Peyer's patch (tissue), 4 donors: ENCODE measurements around the gene BIRC2.

Experiments
- POLR2A ChIP-seq, 2 donors: fragments of 450-650 bp; IDR thresholded peaks; one replicate each; pipeline ENCODE4 v1.5.1; 2017; ENCODE audit warnings: antibody characterized with exemption in 2 of 2, mild to moderate bottlenecking in 2 of 2, moderate library complexity in 2 of 2
- TF ChIP-seq, protein P1 (sequence below), 6 experiments: fragments of 450-650 bp in 4 of 6; fragments of 200-600 bp in 2 of 6; sonication (generic) in 1 of 6; IDR thresholded peaks; one replicate each; pipeline ENCODE4 v1.5.1; 2017 to 2019; ENCODE audit warnings: antibody characterized with exemption in 6 of 6, mild to moderate bottlenecking in 3 of 6, moderate library complexity in 1 of 6

DNA sequence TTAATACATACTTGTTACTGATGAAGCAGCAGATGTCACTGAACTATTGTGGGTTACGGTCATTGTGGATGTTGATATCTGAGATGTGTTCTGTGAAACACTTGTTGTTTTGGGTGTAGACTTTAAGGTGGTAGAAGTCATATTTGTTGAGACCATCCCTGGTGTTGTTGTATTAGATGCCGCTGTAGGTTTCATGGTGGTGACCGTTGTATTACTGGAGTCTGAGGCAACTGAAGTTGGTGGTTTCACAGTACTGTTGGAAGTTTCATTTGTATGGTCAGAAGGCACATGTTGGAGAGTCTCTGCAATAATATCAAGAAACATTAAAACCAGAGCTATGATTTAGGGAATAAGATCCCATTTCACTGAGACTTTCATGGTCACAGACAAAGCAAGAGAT is 54.9 kb downstream of the BIRC2 start:
- TF ChIP-seq, protein P1, sequence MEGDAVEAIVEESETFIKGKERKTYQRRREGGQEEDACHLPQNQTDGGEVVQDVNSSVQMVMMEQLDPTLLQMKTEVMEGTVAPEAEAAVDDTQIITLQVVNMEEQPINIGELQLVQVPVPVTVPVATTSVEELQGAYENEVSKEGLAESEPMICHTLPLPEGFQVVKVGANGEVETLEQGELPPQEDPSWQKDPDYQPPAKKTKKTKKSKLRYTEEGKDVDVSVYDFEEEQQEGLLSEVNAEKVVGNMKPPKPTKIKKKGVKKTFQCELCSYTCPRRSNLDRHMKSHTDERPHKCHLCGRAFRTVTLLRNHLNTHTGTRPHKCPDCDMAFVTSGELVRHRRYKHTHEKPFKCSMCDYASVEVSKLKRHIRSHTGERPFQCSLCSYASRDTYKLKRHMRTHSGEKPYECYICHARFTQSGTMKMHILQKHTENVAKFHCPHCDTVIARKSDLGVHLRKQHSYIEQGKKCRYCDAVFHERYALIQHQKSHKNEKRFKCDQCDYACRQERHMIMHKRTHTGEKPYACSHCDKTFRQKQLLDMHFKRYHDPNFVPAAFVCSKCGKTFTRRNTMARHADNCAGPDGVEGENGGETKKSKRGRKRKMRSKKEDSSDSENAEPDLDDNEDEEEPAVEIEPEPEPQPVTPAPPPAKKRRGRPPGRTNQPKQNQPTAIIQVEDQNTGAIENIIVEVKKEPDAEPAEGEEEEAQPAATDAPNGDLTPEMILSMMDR (IDR thresholded peaks at IDR 0.05), result no peak
- no peak for TF ChIP-seq POLR2A (IDR thresholded peaks at IDR 0.05)
